ENCODE measurements around the gene DCLRE1A. TPM values are rescaled to one million over a fixed set of nuclear protein-coding genes. Genes with fewer than 3 reads are reported as not detected.
"Not testable (repeated sequence)": the region's sequence is repeated elsewhere in the genome, so short reads cannot be mapped to it uniquely, and the experiment has no call there.

DCLRE1A gene
- total RNA-seq, 4 donors from 2014 or later = 4.1 to 6.5 (median 5.3) TPM

GRCh38 chr10:113846036-113846435 is 7.8 kb downstream of the DCLRE1A start:
- H3K36me3 ChIP-seq = peaks cover 0 to 47% (median 13%) of the 10 kb centered on the region in 4 donors
- 95% methylated on average over 2 of the region's 2 CpGs for WGBS

DNA sequence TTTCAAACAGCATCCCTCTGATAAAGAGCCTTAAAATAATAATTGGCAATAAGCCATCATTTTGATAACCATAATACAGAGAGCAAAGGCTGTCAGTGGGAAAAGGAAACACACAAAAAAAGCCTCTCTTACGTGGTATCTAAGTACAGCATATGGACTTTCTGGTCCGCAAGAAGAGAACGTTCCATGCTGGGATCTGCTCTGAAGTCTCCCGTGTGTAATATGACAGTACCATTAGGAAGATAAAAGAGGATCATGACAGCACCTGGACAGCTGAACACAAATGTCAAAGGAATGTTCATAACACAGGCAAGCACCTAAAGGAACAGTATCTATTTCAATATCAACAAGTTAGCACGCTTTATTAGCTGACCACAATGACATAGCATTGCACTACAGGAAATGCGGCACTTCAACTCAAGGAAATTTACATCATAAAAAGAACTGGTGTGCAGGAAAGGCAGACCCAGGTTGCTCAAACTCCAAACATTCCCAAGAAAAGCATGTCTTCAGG is 9.9 kb downstream of the DCLRE1A start:
- Histone ChIP-seq H3K4me3 (no peak overlapping the region), H3K4me1 (peaks cover 0 to 15% (median 4%) of the 10 kb centered on the region in 4 donors), H3K36me3 (peaks cover 0 to 57% (median 16%) of the 10 kb centered on the region in 4 donors), H3K27ac (replicated peaks in 1 of 4) (peak overlapping the region in 1 of 4 donors; percentile 32), H3K9me3 (no peaks in the 10 kb centered on the region), H3K27me3 (no peaks in the 10 kb centered on the region)
- intact Hi-C loops (cut with DNase I) = no loop called here
- TF ChIP-seq CTCF (IDR thresholded peaks at IDR 0.05) (no peak), EP300 (IDR thresholded peaks at IDR 0.05) (no peak), POLR2A (IDR thresholded peaks at IDR 0.05; ENCODE audit: low read depth) (no peak)
- DNase-seq (ENCODE audit: extremely low spot score) = no peak
- 61% methylated on average over 6 of the region's 6 CpGs for WGBS

More at GRCh38 chr10:113846036-113846435, 7.8 kb downstream of the DCLRE1A start:
- Histone ChIP-seq H3K27me3 (no peaks in the 10 kb centered on the region), H3K4me3 (no peak overlapping the region), H3K9me3 (no peaks in the 10 kb centered on the region), H3K27ac (replicated peaks in 1 of 4) (no peak overlapping the region), H3K4me1 (peaks cover 0 to 27% (median 8%) of the 10 kb centered on the region in 4 donors)
- intact Hi-C loops (cut with DNase I) = no loop called here
- DNase-seq (ENCODE audit: extremely low spot score) = no peak
- TF ChIP-seq POLR2A (IDR thresholded peaks at IDR 0.05; ENCODE audit: low read depth) (no peak), EP300 (IDR thresholded peaks at IDR 0.05) (no peak), CTCF (IDR thresholded peaks at IDR 0.05) (no peak), POLR2AphosphoS5 (IDR thresholded peaks at IDR 0.05) (no peak)

DNA sequence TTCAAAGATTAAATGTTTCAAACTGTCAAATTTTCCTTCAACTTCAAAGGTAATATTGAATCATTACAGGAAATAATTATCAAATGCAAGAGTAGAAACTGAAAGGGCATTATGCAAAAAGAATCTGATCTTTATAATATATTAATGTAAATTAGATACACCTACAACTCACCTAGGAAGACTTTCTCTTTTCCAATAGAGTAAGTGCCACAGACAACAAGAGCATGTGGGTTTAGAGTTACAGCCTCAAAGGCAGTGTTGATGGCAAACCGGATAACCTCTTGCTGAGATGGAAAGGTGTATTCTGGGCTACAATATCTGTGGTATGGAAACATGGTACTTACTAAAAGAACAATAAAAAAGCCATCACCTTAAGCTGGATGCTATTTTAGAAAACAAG is 11.7 kb downstream of the DCLRE1A start:
- H3K27me3 ChIP-seq = no peaks in the 10 kb centered on the region
- no peaks in the 10 kb centered on the region for H3K9me3 ChIP-seq
- H3K27ac ChIP-seq (replicated peaks in 1 of 4) = no peak overlapping the region
- intact Hi-C loops (cut with DNase I) = no loop called here
- H3K4me1 ChIP-seq = peaks cover 0 to 7% (median 4%) of the 10 kb centered on the region in 4 donors
- no peak for DNase-seq (ENCODE audit: extremely low spot score)
- TF ChIP-seq POLR2AphosphoS5 (IDR thresholded peaks at IDR 0.05) = no peak
- TF ChIP-seq CTCF (IDR thresholded peaks at IDR 0.05) = no peak
- TF ChIP-seq EP300 (IDR thresholded peaks at IDR 0.05) = no peak
- TF ChIP-seq POLR2A (IDR thresholded peaks at IDR 0.05; ENCODE audit: low read depth) = no peak
- peaks cover 0 to 60% (median 16%) of the 10 kb centered on the region in 4 donors for H3K36me3 ChIP-seq
- 100% methylated on average over 1 of the region's 1 CpG for WGBS
- no peak overlapping the region for H3K4me3 ChIP-seq

DNA sequence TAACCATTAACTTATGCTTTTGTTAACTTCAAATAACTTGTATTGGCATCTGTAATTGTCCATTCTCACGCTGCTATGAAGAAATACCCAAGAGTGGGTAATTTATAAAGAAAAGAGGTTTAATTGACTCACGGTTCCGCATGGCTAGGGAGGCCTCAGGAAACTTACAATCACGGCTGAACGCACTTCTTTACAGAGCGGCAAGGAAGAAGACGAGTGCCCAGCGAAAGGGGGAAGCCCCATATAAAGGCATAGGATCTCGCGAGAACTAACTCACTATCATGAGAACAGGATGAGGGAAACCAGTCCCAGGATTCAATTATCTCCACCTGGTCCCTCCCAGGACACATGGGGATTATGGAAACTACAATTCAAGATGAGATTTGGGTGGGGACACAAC is 25.3 kb downstream of the DCLRE1A start:
- H3K27ac ChIP-seq (replicated peaks in 1 of 4); intact Hi-C loops (cut with DNase I); H3K9me3 ChIP-seq; H3K27me3 ChIP-seq; H3K4me1 ChIP-seq; DNase-seq (ENCODE audit: extremely low spot score); H3K4me3 ChIP-seq; H3K36me3 ChIP-seq: not testable (repeated sequence)
- 95% methylated on average over 10 of the region's 10 CpGs for WGBS

DNA sequence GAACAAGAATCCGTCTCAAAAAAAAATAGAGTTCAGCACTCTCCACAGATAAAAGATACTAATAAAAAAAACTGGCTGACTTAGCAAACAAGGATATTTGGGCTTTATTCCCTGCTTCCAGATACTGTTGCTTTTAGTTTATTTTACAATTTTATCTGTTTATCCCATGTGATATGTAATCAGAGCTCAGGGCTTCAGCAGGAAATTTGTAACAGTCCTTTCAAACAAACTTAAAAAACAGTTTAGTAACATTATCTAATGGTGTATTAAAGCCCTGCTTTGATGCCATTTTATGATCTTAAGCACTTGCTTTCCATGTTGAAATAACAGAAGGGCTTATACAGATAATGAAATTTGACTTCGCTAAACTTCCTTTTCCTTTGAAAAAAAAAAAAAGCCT is 28.1 kb downstream of the DCLRE1A start:
- TF ChIP-seq POLR2A (IDR thresholded peaks at IDR 0.05; ENCODE audit: low read depth) (no peak), POLR2AphosphoS5 (IDR thresholded peaks at IDR 0.05) (no peak), EP300 (IDR thresholded peaks at IDR 0.05) (no peak), CTCF (IDR thresholded peaks at IDR 0.05) (no peak)
- Histone ChIP-seq H3K27ac (replicated peaks in 1 of 4) (no peak overlapping the region), H3K36me3 (no peaks in the 10 kb centered on the region), H3K9me3 (no peaks in the 10 kb centered on the region), H3K4me1 (no peaks in the 10 kb centered on the region), H3K4me3 (no peak overlapping the region), H3K27me3 (no peaks in the 10 kb centered on the region)
- intact Hi-C loops (cut with DNase I) = no loop called here
- DNase-seq (ENCODE audit: extremely low spot score) = no peak
- WGBS = 81% methylated on average over 2 of the region's 2 CpGs

Measured in esophagus muscularis mucosa (tissue), 4 donors.